CD4-positive, alpha-beta memory T cell (primary cell): ENCODE measurements around the gene SYCP2. TPM values are rescaled to one million over a fixed set of nuclear protein-coding genes. Genes with fewer than 3 reads are reported as not detected.

Source experiments
- CTCF ChIA-PET: fragments of 350-600 bp; sonication (Branson Sonifier 250); formaldehyde crosslinking; loops from one replicate; lab custom pipeline; 2021; ENCODE audit warnings: inconsistent platforms; ENCODE audit not compliant: partially characterized antibody; lab: Charles Lee
- POLR2A ChIA-PET: fragments of 350-600 bp; sonication (Branson Sonifier 250); formaldehyde crosslinking; loops from one replicate; lab custom pipeline; 2021; ENCODE audit not compliant: partially characterized antibody; lab: Charles Lee
- DNase-seq, 5 donors: peaks; one replicate each; pipeline versions ENCODE4 v3.0.0 to v3.0.0-alpha.2; 2020 to 2022; ENCODE audit warnings: mixed read lengths in 1 of 5
- H3K27ac ChIP-seq: one replicate; pipeline ENCODE4 v1.7.0; 2013; ENCODE audit warnings: low read depth, low read length
- H3K27me3 ChIP-seq: 2 replicates; pipeline ENCODE4 v1.7.0; 2013; ENCODE audit warnings: mild to moderate bottlenecking, low read length, moderate library complexity; ENCODE audit not compliant: insufficient read depth
- H3K36me3 ChIP-seq: 2 replicates; pipeline ENCODE4 v1.7.0; 2013; ENCODE audit warnings: mild to moderate bottlenecking, low read length, moderate library complexity; ENCODE audit not compliant: insufficient read depth
- H3K4me1 ChIP-seq: 2 replicates; pipeline ENCODE4 v1.7.0; 2013; ENCODE audit warnings: mild to moderate bottlenecking, low read length, moderate library complexity; ENCODE audit not compliant: insufficient read depth
- H3K4me3 ChIP-seq, 2 donors: one replicate each; pipeline ENCODE4 v1.7.0; 2013; ENCODE audit warnings: low read length in 2 of 2, mild to moderate bottlenecking in 1 of 2
- H3K9me3 ChIP-seq, 2 donors: one replicate each; pipeline ENCODE4 v1.7.0; 2013; ENCODE audit warnings: low read length in 2 of 2, control low read depth in 1 of 2; ENCODE audit not compliant: control insufficient read depth in 1 of 2
- H3K27ac Mint-ChIP-seq, 7 donors: one replicate each; pipeline ENCODE4 v1.8.0; 2020 to 2021; ENCODE audit warnings: mixed read lengths in 7 of 7, mild to moderate bottlenecking in 6 of 7, inconsistent platforms in 3 of 7, moderate library complexity in 3 of 7
- H3K27me3 Mint-ChIP-seq, 2 donors: one replicate each; pipeline ENCODE4 v1.8.0; 2020 to 2021; ENCODE audit warnings: mixed read lengths in 2 of 2
- H3K36me3 Mint-ChIP-seq, 2 donors: one replicate each; pipeline ENCODE4 v1.8.0; 2020 to 2021; ENCODE audit warnings: mixed read lengths in 2 of 2, inconsistent platforms in 1 of 2, mild to moderate bottlenecking in 1 of 2
- H3K4me1 Mint-ChIP-seq, 4 donors: one replicate each; pipeline ENCODE4 v1.8.0; 2020 to 2021; ENCODE audit warnings: mixed read lengths in 4 of 4, mild to moderate bottlenecking in 1 of 4
- H3K4me3 Mint-ChIP-seq, 8 donors: one replicate each; pipeline ENCODE4 v1.8.0; 2020 to 2021; ENCODE audit warnings: mixed read lengths in 8 of 8, mild to moderate bottlenecking in 7 of 8, moderate library complexity in 6 of 8, inconsistent platforms in 3 of 8
- H3K9me3 Mint-ChIP-seq, 8 donors: one replicate each; pipeline ENCODE4 v1.8.0; 2020 to 2021; ENCODE audit warnings: mixed read lengths in 8 of 8, mild to moderate bottlenecking in 5 of 8, inconsistent platforms in 3 of 8, moderate library complexity in 1 of 8
- intact Hi-C: fragments of 100-400 bp; cut with micrococcal nuclease; formaldehyde crosslinking; loops from one replicate; pipeline ENCODE4 v1.15.1; 2023
- polyA plus RNA-seq, 2 donors: library from polyadenylated mRNA; unstranded; fragments of 300-500 nt; fragmentation: Illumina TruSeq; gene quantifications; one replicate each; pipeline ENCODE4 v1.2.3, GENCODE V29; 2021
- total RNA-seq, 2 experiments: library from RNA; stranded (reverse); gene quantifications; one replicate each; pipeline ENCODE4 v1.2.3, GENCODE V29; 2021

The SYCP2 gene
- total and polyA plus RNA-seq, 4 experiments from 2014 or later = 0.91 to 5.4 (median 2.8) TPM

DNA sequence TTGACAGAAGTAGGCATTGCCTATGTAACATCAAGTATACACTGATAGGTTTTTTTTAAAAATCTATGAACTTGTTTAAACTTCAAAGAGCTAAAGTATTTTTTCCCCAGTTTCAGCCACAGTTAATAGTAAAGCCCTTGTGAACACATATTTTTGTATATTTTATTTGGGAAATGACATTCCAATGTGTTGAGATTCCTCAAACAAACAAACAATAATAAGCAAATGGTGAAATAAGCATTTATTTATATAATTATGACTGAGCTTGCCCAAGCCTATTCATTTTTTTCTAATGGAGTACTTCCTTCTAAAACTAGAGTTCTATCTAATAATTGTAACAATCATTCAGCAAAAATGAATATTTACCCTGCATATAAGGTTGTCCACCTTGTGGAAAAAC, 12.5 kb downstream of the SYCP2 start:
- intact Hi-C loops = no loop called here
- no peaks in the 10 kb centered on the region for H3K27me3 ChIP-seq
- DNase-seq = no peak
- no peaks in the 10 kb centered on the region for H3K4me1 ChIP-seq
- H3K27ac Mint-ChIP-seq = no peak overlapping the region
- ChIA-PET CTCF (no interaction called here), POLR2A (interaction anchor here (1.2 kb wide), 1 partner anchor 19 kb away, joined by 4 read pairs; the partner anchor contains the start of genes FAM217B and PPP1R3D)
- no peaks in the 10 kb centered on the region for H3K4me1 Mint-ChIP-seq
- no peaks in the 10 kb centered on the region for H3K9me3 Mint-ChIP-seq
- H3K36me3 ChIP-seq = no peaks in the 10 kb centered on the region
- no peaks in the 10 kb centered on the region for H3K9me3 ChIP-seq
- no peaks in the 10 kb centered on the region for H3K36me3 Mint-ChIP-seq
- H3K4me3 ChIP-seq = no peak overlapping the region
- H3K27me3 Mint-ChIP-seq = peaks cover 0 to 1% of the 10 kb centered on the region in 2 donors
- no peak overlapping the region for H3K4me3 Mint-ChIP-seq
- H3K27ac ChIP-seq = no peak overlapping the region

DNA sequence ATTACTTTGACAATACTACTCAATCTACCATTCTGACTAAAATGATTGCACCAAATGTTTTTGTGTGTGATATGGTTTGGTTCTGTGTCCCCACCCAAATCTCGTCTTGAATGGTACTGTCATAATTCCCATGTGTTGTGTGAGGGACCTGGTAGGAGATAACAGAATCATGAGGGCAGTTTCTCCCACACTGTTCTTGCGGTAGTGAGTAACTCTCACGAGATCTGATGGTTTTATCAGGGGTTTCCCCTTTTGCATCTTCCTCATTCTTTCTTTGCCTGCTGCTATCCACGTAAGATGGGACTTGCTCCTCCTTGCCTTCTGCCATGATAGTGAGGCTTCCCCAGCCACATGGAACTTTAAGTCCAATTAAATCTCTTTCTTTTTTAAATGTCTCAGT, 20.8 kb downstream of the SYCP2 start:
- intact Hi-C loops = no loop called here
- Histone ChIP-seq H3K27ac (no peak overlapping the region), H3K36me3 (no peaks in the 10 kb centered on the region), H3K9me3 (no peaks in the 10 kb centered on the region), H3K4me3 (no peak overlapping the region), H3K4me1 (no peaks in the 10 kb centered on the region), H3K27me3 (no peaks in the 10 kb centered on the region)
- no peak overlapping the region for H3K4me3 Mint-ChIP-seq
- H3K4me1 Mint-ChIP-seq = peaks cover 0 to 1% (median 0%) of the 10 kb centered on the region in 4 donors
- ChIA-PET POLR2A (no interaction called here), CTCF (no interaction called here)
- no peaks in the 10 kb centered on the region for H3K36me3 Mint-ChIP-seq
- H3K27ac Mint-ChIP-seq = no peak overlapping the region
- no peaks in the 10 kb centered on the region for H3K9me3 Mint-ChIP-seq
- DNase-seq = no peak
- no peaks in the 10 kb centered on the region for H3K27me3 Mint-ChIP-seq

DNA sequence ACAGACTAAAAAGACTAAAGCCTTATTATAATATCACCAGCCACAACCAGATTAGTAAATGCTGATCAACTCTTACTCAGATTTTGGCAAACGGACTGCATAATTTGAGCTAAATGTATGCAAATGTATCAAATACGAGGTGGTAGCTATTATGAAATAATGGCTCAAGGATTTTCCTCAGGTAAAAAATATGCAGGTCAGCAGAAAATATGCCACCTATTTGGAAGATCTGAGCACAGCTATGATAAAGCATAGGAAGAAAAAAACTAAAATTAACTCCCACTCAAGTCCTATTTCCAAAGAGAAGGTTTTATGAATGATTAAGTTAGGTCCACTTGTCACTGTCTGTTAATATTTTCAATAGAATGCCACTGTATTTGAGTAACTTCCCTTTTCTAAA, 22.4 kb downstream of the SYCP2 start:
- H3K9me3 ChIP-seq = no peaks in the 10 kb centered on the region
- Mint-ChIP-seq H3K27me3 (peaks cover 0 to 1% of the 10 kb centered on the region in 2 donors), H3K4me3 (no peak overlapping the region), H3K36me3 (no peaks in the 10 kb centered on the region), H3K27ac (no peak overlapping the region), H3K4me1 (peaks cover 0 to 1% (median 0%) of the 10 kb centered on the region in 4 donors), H3K9me3 (no peaks in the 10 kb centered on the region)
- CTCF ChIA-PET = interaction anchor here (1.0 to 1.5 kb wide), 2 partner anchors 11 to 23 kb away, joined by 4 to 7 read pairs; partner anchors contain the start of gene SYCP2
- no peak overlapping the region for H3K4me3 ChIP-seq
- H3K36me3 ChIP-seq = no peaks in the 10 kb centered on the region
- POLR2A ChIA-PET = no interaction called here
- H3K27ac ChIP-seq = no peak overlapping the region
- DNase-seq = no peak
- no peaks in the 10 kb centered on the region for H3K27me3 ChIP-seq
- intact Hi-C loops = no loop called here
- no peaks in the 10 kb centered on the region for H3K4me1 ChIP-seq

DNA sequence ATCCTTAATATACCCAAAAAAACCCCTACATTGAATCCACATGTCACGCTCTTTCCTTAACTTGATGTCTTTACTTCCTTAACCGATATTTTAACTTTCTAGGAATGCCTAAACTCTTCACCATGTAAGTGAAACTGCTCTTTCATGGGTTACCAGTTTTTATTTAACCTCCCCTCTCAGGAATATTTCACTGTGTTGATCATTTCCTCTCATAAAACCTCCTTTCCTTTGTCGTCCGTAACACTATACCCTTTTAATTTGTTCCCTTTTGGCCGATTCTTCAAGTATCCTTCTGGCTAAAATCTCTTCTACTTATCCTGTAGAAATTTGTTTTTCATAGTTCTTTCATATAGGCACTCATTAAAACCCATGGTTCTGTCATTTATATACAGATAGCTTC, 24.6 kb downstream of the SYCP2 start:
- no peak overlapping the region for H3K4me3 ChIP-seq
- H3K9me3 ChIP-seq = no peaks in the 10 kb centered on the region
- Mint-ChIP-seq H3K36me3 (no peaks in the 10 kb centered on the region), H3K9me3 (no peaks in the 10 kb centered on the region), H3K4me3 (no peak overlapping the region), H3K27ac (no peak overlapping the region), H3K27me3 (peaks cover 0 to 1% of the 10 kb centered on the region in 2 donors), H3K4me1 (peaks cover 0 to 1% (median 0%) of the 10 kb centered on the region in 4 donors)
- no peak overlapping the region for H3K27ac ChIP-seq
- intact Hi-C loops = no loop called here
- H3K36me3 ChIP-seq = no peaks in the 10 kb centered on the region
- H3K4me1 ChIP-seq = no peaks in the 10 kb centered on the region
- DNase-seq = no peak
- POLR2A ChIA-PET = no interaction called here
- CTCF ChIA-PET = no interaction called here
- H3K27me3 ChIP-seq = no peaks in the 10 kb centered on the region

DNA sequence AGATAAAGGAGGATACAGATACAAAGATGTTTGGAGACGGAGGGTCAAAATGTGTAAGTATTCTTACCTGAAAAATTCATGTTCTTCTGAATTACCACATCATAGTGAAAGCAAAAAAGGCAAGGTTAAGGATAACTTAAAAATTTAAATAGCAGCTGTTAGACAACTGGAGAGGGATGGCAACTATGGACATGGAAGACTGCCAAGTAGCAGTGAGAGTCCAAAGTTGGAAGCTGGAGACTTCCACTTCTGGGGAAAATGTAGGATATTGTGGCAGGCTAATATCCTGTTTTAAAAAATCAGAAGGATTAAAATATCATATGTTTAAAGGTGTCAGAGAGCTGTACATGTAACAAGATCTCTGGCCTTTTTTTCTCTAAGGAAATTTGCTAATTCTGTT, 29.8 kb downstream of the SYCP2 start:
- H3K4me1 Mint-ChIP-seq = no peaks in the 10 kb centered on the region
- H3K27me3 Mint-ChIP-seq = peaks cover 0 to 1% of the 10 kb centered on the region in 2 donors
- no peaks in the 10 kb centered on the region for H3K9me3 Mint-ChIP-seq
- no peaks in the 10 kb centered on the region for H3K4me1 ChIP-seq
- no peak overlapping the region for H3K4me3 ChIP-seq
- no peaks in the 10 kb centered on the region for H3K36me3 ChIP-seq
- ChIA-PET POLR2A (interaction anchor here (0.6 kb wide), 1 partner anchor 1591 kb away, joined by 3 read pairs; no protein-coding TSS in a partner anchor), CTCF (interaction anchor here (1.4 kb wide), 1 partner anchor 30 kb away, joined by 4 read pairs; the partner anchor contains the start of gene SYCP2)
- intact Hi-C loops = no loop called here
- H3K9me3 ChIP-seq = no peaks in the 10 kb centered on the region
- no peak overlapping the region for H3K27ac ChIP-seq
- H3K36me3 Mint-ChIP-seq = peaks cover 0 to 6% of the 10 kb centered on the region in 2 donors
- H3K27ac Mint-ChIP-seq = no peak overlapping the region
- no peak for DNase-seq
- no peak overlapping the region for H3K4me3 Mint-ChIP-seq
- H3K27me3 ChIP-seq = no peaks in the 10 kb centered on the region

DNA sequence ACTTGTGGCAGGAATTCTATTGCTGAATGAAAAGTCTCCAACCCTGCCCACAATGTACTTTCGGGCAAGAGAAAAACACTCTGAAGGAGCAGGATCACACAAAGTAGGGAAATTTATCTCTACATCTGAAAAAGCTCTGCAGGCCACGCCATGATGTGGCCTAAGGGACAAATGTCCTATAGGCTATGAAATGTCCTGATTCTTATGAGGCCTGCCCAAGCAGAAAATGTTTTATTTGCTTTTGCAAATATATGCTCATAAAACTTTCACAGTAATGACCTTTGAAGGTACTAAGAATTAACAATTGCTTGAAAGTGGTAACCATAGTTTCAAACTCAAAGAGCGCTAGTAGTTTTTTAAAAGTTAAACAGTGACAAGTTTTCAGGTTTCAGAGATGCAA, 31.0 kb downstream of the SYCP2 start:
- H3K4me1 Mint-ChIP-seq = no peaks in the 10 kb centered on the region
- Histone ChIP-seq H3K27me3 (no peaks in the 10 kb centered on the region), H3K4me3 (no peak overlapping the region), H3K9me3 (no peaks in the 10 kb centered on the region), H3K4me1 (no peaks in the 10 kb centered on the region), H3K36me3 (no peaks in the 10 kb centered on the region), H3K27ac (no peak overlapping the region)
- no peak overlapping the region for H3K27ac Mint-ChIP-seq
- H3K27me3 Mint-ChIP-seq = peaks cover 0 to 1% of the 10 kb centered on the region in 2 donors
- H3K4me3 Mint-ChIP-seq = no peak overlapping the region
- CTCF ChIA-PET = no interaction called here
- H3K36me3 Mint-ChIP-seq = peaks cover 0 to 11% of the 10 kb centered on the region in 2 donors
- POLR2A ChIA-PET = no interaction called here
- H3K9me3 Mint-ChIP-seq = peaks cover 0 to 2% (median 0%) of the 10 kb centered on the region in 8 donors
- no peak for DNase-seq
- intact Hi-C loops = no loop called here

DNA sequence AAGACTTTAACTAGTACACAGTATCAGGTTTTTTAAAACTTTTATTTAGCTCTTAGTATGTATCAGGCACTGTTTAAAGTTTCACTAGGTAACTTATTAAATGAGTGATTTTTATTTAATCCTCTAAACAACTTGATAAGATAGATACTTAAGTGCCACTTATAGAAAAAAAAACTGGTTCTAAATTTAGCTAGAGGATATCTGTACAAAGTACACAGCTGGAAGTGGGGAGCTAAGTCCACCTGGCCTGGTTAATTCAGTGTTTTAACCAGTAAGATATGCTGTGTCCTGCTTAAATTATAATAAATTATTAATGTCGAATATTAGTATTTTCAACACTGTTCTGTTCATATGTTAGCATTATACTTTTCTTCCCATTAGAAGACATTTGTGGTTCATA, 37.5 kb downstream of the SYCP2 start:
- Histone ChIP-seq H3K36me3 (no peaks in the 10 kb centered on the region), H3K27ac (no peak overlapping the region), H3K4me1 (no peaks in the 10 kb centered on the region), H3K27me3 (no peaks in the 10 kb centered on the region), H3K9me3 (no peaks in the 10 kb centered on the region), H3K4me3 (no peak overlapping the region)
- H3K36me3 Mint-ChIP-seq = peaks cover 0 to 9% of the 10 kb centered on the region in 2 donors
- H3K4me1 Mint-ChIP-seq = no peaks in the 10 kb centered on the region
- CTCF ChIA-PET = no interaction called here
- no peak overlapping the region for H3K27ac Mint-ChIP-seq
- POLR2A ChIA-PET = no interaction called here
- H3K9me3 Mint-ChIP-seq = peaks cover 0 to 2% (median 0%) of the 10 kb centered on the region in 8 donors
- intact Hi-C loops = no loop called here
- no peak for DNase-seq
- H3K27me3 Mint-ChIP-seq = no peaks in the 10 kb centered on the region
- no peak overlapping the region for H3K4me3 Mint-ChIP-seq
